Measurements from ENCODE around the gene GRK5.
"Not testable (repeated sequence)": the region's sequence is repeated elsewhere in the genome, so short reads cannot be mapped to it uniquely, and the experiment has no call there.

The GRK5 gene

DNA sequence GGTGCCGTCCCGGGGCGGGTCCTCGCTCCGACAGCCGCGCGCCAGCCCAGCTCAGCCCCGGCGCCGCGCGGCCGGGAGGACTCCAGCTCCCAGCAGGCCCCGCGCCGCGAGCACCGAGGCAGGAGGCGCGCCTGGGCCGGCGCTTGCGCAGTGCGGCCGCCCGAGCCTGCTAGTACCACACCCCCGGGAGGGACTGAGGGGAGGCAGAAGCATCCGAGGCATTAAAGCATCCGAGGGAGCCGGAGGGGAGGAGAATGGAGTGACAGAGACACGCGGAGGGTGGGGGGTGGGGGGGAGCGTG lies at the start of gene GRK5:
Gene GRK5 (plus strand): TSS at position 206 of the 301 bp plus-strand sequence. CDS start 347 bp downstream, outside the sequence.
- DNase-seq: peak; percentile 93

DNA sequence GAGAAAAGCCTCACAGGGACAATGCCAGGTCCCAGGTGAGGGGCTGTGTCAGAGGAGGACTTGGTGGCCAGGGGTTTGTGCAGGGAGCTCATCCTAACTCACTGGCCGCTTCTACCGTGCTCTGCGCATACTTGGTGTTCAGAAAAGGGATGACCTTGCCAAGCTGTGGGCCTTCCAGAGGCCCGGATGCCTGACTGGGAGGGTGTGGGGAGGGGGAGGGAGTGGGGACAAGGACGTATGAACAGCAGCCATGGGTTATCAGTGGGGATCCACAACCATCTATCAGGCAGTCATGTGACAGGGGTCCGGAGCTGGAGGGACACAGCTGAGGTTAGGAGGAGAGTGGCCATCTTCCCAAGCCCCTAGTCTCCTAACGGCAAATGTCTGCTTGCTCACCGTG lies 48.0 kb upstream of the GRK5 start:
- DNase-seq: no peak

GRCh38 chr10:119161680-119162451 lies 45.5 kb upstream of the GRK5 start:
- DNase-seq: no peak

DNA sequence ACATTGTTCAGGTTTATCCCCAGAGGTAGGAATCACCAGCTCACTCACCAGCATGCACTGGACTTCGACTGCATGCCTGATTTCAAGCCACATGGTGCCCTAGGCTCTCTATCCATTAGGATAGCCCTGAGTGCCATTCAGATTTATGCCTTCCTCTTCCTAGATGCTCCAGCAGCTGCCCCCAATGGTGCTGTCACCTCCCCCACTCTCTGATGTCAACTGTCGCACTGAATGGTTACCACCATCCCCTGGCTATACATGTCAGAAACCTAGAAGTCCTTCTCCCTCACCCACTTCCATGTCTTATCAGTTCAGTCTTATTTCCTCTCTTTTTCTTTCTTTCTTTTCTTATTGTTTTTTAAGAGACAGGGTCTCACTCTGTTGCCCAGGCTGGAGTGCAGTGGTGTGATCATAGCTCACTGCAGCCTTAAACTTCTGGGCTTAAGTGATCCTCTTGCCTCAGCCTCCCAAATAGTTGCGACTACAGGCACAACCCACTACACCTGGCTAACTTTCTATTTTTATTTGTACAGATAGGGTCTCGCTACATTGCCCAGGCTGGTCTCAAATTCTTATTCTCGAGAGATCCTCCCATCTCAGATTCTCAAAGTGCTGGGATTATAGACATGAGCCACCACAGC lies 44.8 kb upstream of the GRK5 start:
- no peak for DNase-seq

- peak; percentile 79 for DNase-seq
Observed at GRCh38 chr10:119165171-119166117, 41.9 kb upstream of the GRK5 start, which contains the start of gene SFXN4. Gene SFXN4, minus strand, starts transcription at chr10:119165714. Its CDS starts 67 bp downstream, at chr10:119165647.

DNA sequence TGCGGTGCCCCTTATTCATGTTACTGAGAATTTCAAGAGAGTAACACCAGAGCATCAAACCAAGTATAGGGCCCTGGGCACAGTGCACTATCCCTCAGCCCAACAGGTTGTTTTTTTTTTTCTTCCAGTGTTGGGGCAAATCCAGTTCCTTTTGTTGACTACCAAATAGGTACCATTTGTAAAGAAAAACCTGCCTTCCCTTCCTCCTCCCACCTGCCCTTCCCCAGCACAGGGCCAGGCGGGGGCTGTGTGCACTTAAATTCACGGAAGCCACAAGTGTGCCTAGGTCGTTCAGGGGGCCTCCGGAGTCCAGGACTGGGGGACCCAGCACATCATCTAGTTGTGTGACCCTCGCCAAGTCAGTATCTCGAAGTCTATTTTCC lies 41.3 kb upstream of the GRK5 start:
- no peak for DNase-seq

DNA sequence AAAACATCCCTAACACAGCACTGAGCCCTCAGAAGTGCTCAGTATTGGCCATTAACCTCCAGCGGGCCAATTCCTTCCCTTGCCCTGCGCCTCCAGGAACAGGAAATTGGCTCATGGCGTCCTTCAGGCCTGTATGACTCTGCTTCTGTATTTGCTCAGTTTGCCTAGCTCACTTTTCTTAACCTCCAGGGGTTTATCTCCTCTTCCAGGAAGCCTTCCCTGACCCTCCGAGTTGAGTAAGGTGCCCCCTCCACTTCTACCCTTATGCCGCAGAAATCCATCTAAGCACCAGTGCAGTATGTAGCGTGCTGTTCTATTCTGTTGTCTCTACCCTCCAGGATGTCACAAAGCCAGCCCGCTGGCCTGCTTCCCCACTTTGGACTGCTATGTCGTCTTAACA lies 40.8 kb upstream of the GRK5 start:
- DNase-seq: no peak

DNA sequence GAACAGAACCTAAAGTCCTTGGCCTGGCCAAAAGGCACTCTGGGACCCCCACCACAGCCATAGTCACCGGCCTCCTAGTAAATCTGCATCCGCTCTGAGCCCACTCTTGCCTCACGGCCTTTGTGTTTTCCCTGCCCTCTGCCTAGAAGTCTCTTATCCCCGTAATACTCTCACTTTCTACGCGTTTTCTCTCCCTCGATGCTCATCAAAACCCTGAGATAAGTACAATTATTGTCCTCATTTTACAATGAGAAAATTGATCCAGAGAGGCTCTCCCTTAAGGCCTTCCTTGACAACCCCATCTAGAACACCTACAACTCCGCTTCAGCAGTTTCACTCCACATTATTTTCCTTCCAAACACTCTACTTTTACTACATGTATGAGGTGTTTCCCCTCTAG lies 40.3 kb upstream of the GRK5 start:
- DNase-seq: no peak

DNA sequence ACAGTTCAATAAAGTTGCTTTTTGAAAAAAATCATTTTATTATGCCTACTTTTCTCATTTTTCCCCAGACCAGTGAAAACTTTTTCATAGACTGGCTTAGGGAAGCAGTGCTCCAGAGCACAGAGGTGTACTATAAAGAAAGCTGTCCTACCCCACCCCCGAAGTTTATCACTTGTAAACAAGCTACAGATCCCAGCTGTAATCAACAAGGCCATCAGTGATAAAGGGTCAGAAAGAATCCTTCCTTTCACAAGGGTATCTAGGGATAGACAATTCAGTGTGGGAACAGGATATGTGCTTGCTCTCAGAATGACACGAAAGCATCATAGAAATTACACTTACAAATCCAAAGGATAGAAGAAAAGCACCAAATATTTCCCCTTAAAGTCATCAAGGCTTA lies 33.3 kb upstream of the GRK5 start:
- no peak for DNase-seq

- no peak for DNase-seq
Observed at GRCh38 chr10:119176166-119176565, 31.2 kb upstream of the GRK5 start.

DNA sequence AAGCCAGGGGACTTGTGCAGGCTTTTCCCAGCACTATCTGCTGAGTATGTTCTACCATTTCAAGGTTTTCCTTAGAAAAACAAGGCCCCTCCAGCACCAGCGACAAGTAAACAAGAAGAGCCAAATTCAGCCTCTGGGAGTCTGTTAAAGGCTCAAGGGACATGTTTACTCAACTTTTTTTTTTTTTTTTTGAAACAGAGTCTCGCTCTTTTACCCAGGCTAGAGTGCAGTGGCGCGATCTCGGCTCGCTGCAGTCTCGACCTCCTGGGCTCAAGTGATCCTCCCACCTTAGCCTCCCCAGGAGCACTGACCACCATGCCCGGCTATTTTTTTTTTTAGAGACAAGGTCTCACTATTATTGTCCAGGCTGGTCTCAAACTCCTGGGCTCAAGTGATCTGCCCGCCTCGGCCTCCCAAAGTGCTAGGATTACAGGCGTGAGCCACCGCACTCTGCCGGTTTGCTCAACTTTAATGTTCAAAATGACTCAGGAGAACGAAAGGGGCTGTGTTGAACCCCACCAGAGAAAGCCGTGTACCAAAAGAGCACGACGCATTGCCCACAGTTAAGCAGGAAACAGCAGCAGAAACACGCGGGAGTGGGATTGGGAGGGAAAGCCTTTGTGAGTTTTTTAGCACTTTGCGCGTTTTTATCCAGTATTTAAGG lies 29.5 kb upstream of the GRK5 start:
- DNase-seq: peak; percentile 27

DNA sequence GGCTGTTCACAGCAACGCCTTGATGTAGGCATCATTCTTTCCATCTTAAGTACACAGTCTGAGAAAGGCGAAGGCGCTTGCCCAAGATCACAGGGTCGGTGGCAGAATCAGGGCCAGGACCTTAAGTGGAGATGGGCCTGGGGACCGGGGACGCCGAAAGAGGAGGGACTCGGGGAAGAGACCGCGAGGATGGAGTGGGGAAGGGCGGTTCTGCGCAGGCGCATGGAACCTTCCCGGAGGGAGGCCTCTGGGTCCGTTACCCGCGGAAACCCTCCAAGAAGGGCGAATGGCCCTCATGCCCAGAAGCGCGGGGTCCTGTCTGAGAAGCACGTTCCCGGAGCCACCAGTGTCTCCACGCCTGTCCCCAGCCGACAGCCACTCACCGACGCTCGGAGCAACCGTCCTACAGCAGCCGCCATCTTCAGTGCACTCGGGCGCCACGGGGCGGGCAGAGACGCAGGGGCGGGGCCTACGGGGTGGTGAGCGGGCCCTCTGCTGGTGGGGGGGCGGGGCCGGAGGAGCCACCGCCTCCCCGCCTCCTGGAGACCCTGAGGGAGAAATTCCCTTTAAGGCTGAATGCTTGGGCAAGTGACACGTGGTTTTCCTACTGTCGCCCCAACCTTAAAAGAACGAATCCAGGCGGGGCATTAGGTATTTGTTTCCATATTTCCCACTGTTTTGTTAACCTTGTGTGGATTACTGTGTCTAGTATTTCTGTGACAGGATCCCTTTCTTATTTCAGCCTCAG lies 28.8 kb upstream of the GRK5 start, which contains the start of gene PRDX3:
Gene PRDX3 (minus strand): TSS at position 441 of the 748 bp plus-strand sequence. CDS start 22 bp downstream, at position 419.
- DNase-seq: peak; percentile 95

GRCh38 chr10:119180850-119181400 lies 26.4 kb upstream of the GRK5 start:
- not testable (repeated sequence) for DNase-seq

DNA sequence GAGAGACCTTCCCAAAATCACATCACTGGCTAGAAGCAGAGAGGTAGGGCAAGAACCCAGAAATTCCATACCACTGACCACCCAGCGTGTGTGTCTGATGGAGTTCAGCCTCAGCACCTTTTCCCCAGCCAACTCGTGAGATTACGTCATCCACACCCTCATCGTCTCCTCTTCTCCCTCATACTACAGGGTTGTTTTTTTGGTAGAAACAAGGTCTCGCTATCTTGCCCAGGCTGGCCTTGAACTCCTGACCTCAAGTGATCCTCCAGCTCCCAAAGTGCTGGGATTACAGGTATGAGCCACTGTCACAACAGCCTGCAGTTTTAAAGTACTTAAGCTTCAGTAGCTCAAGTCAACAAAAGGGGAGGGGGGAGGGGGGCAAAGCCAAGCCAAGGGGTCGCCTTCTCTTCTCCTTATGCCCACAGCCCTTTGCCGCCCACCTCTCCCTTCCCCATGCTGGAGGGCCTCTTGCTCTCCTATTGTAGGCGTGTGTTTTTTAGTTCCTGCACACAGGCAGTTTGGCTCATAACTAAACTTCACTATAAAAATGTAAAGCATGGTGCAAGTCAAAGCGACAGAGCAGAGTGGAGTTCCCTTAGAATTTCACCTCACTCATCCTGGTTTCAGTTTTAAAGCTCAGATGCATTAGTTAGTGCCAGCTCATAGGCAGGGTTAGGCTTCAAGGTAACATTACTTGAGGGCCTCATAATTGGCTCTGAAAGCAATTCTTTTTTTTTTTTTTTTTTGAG lies 23.5 kb upstream of the GRK5 start:
- DNase-seq: no peak

DNA sequence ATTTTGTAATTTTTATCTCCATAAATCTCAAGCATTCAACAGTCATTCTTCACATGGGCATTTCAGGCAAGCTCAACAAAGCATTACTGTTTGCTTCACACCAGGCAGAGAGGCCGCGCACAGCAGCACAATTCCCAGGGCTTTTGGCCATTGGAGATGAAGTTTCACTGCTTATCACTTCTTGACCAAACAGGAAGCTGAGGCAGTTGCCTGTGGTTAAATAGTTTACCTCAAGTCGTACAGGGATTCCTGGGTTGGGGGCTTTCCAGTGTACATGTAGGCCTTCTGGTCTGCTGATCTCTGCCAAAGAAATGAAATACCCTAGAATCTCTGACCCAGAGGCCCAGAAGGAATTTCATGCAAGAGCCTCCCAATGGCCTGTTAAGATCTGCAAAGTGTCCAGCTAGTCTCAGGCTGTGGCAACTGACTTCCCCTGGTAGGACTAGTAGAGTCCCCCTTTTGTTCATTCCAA lies 17.5 kb upstream of the GRK5 start:
- no peak for DNase-seq

- DNase-seq: no peak
Observed at GRCh38 chr10:119190353-119190752, 17.0 kb upstream of the GRK5 start.

DNA sequence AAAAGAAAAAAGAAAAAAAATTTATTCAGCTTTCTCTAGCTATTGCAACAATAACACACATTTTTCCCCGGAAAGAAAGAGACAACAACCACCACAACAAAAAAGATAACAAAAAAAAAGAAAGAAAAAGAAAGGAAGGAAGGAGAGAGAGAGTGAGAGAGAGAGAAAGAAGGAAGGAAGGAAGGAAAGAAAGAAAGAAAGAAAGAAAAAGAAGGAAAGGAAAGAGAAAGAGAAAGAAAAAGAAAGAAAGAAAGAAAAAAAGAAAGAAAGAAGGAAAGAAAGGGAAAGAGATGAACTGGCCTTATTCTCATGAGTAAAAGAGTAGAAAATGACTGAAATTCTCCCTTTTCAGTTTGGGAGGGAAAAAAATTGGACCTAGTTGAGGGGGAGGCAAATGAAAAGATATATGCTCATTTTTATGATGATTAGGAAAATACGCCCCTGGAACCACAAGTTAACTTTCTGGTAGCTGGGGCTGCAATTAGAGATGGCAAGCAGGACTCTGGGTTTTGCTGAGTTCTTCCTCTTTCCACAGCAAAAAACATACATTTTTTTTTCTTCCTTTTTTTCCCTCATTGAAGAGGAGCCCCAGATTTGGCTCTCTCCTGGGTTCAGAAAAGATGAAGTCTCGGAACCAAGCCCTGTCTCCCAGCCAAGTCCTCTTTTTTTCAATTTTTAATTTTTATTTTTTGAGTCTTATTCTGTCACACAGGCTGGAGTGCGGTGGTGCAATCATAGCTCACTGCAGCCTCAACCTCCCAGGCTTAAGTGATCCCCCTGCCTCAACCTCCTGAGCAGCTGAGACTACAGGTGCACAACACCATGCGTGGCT lies 16.2 kb upstream of the GRK5 start:
- DNase-seq: no peak

DNA sequence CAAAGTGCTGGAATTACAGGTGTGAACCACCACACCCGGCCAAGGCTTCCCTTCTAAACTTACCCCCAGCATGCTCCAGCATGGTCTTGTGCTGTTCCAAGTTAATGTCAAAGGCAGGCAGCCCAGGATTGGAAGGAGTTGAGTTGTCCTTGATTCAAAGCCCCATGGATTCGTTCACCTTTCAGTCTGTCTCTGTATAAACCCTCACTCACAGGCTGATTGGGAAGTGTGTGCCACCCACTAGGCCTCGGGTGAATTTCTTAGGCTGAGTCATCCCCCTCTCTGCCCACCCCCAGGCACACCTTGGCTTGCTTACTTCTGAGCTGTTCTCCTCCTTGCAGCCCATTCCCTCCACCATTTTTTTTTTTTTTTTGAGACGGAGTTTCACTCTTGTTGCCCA lies 15.5 kb upstream of the GRK5 start:
- peak; percentile 22 for DNase-seq

DNA sequence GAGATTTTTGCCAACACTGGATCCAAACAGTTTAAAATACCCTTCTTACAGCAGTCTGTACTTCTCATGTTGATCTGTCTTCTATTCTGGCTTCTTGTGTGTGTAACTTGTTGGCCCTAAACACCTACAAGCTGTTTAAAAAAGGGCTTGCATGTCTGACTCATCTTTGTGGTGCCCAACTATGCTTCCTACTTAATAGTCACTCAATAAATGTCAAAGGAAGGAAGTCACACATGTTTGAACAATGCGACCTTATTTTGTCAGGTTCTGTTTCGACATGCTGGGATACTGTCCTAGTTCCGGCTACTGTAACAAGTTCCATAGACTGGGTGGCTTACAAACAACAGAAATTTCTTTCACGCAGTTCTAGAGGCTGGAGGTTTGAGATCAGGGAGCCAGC lies 9.4 kb upstream of the GRK5 start:
- no peak for DNase-seq

DNA sequence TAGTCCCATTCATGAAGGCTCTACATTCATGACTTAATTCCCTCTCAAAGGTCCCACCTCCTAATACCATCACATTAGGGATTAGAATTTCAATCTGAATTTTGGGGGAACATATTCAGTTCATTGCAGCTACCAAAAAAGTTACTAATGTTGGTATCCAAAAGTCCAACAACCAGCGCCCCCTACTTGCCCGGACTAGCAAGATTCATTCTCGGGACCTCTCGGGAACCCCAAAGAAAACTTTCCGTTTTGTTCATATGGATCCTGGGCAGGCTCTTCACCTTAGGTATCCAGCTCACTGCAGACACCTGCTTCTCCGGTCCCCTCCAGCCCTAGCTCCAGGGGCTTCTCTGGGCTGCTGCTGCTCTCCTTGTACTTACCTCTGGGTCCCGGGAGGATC lies 8.9 kb upstream of the GRK5 start:
- peak; percentile 26 for DNase-seq
